Measurements from ENCODE around the gene ITFG2. TPM values are rescaled to one million over a fixed set of nuclear protein-coding genes. Genes with fewer than 3 reads are reported as not detected.

Gene ITFG2
- total and polyA plus RNA-seq, 2 experiments from 2014 or later = 17.3 to 32.6 TPM

DNA sequence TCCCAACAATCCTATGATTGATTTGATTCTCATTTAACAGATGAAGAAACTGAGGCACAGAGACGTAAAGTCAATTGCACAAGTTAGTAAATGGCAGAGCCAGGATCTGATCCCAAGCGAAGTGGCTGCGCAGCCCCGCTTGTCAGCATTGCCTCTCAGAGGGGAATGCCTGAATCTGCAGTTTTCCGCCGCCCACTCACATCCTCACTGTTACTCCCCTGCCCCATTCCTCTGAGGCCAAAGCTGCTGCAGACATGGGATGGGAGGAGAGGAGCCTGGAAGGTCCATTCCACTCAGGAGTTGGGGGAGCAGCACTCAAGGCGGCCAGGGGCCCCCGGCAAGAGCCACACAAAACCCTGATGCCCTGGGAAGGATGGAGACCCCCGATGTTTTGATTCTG lies 21.3 kb downstream of the ITFG2 start:
- no peaks in the 10 kb centered on the region for H3K36me3 ChIP-seq (ENCODE audit: insufficient read depth)
- no peak for TF ChIP-seq ETS1 (IDR thresholded peaks at IDR 0.05)
- no peak for TF ChIP-seq ZNF114 (CRISPR knock-in tag; IDR thresholded peaks at IDR 0.05)
- TF ChIP-seq, protein P1, sequence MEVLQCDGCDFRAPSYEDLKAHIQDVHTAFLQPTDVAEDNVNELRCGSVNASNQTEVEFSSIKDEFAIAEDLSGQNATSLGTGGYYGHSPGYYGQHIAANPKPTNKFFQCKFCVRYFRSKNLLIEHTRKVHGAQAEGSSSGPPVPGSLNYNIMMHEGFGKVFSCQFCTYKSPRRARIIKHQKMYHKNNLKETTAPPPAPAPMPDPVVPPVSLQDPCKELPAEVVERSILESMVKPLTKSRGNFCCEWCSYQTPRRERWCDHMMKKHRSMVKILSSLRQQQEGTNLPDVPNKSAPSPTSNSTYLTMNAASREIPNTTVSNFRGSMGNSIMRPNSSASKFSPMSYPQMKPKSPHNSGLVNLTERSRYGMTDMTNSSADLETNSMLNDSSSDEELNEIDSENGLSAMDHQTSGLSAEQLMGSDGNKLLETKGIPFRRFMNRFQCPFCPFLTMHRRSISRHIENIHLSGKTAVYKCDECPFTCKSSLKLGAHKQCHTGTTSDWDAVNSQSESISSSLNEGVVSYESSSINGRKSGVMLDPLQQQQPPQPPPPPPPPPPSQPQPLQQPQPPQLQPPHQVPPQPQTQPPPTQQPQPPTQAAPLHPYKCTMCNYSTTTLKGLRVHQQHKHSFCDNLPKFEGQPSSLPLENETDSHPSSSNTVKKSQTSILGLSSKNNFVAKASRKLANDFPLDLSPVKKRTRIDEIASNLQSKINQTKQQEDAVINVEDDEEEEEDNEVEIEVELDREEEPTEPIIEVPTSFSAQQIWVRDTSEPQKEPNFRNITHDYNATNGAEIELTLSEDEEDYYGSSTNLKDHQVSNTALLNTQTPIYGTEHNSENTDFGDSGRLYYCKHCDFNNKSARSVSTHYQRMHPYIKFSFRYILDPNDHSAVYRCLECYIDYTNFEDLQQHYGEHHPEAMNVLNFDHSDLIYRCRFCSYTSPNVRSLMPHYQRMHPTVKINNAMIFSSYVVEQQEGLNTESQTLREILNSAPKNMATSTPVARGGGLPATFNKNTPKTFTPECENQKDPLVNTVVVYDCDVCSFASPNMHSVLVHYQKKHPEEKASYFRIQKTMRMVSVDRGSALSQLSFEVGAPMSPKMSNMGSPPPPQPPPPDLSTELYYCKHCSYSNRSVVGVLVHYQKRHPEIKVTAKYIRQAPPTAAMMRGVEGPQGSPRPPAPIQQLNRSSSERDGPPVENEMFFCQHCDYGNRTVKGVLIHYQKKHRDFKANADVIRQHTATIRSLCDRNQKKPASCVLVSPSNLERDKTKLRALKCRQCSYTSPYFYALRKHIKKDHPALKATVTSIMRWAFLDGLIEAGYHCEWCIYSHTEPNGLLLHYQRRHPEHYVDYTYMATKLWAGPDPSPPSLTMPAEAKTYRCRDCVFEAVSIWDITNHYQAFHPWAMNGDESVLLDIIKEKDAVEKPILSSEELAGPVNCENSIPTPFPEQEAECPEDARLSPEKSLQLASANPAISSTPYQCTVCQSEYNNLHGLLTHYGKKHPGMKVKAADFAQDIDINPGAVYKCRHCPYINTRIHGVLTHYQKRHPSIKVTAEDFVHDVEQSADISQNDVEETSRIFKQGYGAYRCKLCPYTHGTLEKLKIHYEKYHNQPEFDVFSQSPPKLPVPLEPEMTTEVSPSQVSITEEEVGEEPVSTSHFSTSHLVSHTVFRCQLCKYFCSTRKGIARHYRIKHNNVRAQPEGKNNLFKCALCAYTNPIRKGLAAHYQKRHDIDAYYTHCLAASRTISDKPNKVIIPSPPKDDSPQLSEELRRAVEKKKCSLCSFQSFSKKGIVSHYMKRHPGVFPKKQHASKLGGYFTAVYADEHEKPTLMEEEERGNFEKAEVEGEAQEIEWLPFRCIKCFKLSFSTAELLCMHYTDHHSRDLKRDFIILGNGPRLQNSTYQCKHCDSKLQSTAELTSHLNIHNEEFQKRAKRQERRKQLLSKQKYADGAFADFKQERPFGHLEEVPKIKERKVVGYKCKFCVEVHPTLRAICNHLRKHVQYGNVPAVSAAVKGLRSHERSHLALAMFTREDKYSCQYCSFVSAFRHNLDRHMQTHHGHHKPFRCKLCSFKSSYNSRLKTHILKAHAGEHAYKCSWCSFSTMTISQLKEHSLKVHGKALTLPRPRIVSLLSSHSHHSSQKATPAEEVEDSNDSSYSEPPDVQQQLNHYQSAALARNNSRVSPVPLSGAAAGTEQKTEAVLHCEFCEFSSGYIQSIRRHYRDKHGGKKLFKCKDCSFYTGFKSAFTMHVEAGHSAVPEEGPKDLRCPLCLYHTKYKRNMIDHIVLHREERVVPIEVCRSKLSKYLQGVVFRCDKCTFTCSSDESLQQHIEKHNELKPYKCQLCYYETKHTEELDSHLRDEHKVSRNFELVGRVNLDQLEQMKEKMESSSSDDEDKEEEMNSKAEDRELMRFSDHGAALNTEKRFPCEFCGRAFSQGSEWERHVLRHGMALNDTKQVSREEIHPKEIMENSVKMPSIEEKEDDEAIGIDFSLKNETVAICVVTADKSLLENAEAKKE (CRISPR knock-in tag; IDR thresholded peaks at IDR 0.05) = no peak
- no peak for TF ChIP-seq JUNB (IDR thresholded peaks at IDR 0.05; ENCODE audit: unreplicated experiment)
- TF ChIP-seq CTCF (conservative IDR thresholded peaks at IDR 0.05; ENCODE audit: low read depth in 2 of 2) = no peak
- no peak for TF ChIP-seq EZH2phosphoT487 (IDR thresholded peaks at IDR 0.05; ENCODE audit: unreplicated experiment)
- peak; percentile 28 for ATAC-seq
- Mint-ChIP-seq H3K4me1 (peaks cover 19% of the 10 kb centered on the region), H3K4me3 (no peak overlapping the region), H3K36me3 (ENCODE audit: low read depth) (peaks cover 10% of the 10 kb centered on the region), H3K27ac (no peak overlapping the region), H3K27me3 (ENCODE audit: insufficient read depth, low read depth, poor library complexity) (peaks cover 11% of the 10 kb centered on the region), H3K9me3 (no peaks in the 10 kb centered on the region)
- H3K4me3 ChIP-seq = no peak overlapping the region
- H3K9me2 ChIP-seq (ENCODE audit: insufficient read depth) = no peaks in the 10 kb centered on the region
- peaks cover 5% of the 10 kb centered on the region; the same call in 1 of the 2 replicates for H4K20me1 ChIP-seq (replicated peaks; ENCODE audit: insufficient read depth)
- H2AFZ ChIP-seq = no peak overlapping the region
- peaks cover 12% of the 10 kb centered on the region; the same call in 1 of the 2 replicates for H3K4me1 ChIP-seq (ENCODE audit: insufficient read depth)
- no peak overlapping the region for H3K27ac ChIP-seq (ENCODE audit: low read depth)
- H3F3A ChIP-seq (replicated peaks; ENCODE audit: low read depth) = 0 out of 2 replicates have a peak, but pooled peaks cover 3% of the 10 kb centered on the region
- no peaks in the 10 kb centered on the region for H3K79me2 ChIP-seq (replicated peaks; ENCODE audit: insufficient read depth)
- DNase-seq (ENCODE audit: low spot score) = no peak
- H3K27me3 ChIP-seq (ENCODE audit: insufficient read depth) = no peaks in the 10 kb centered on the region
- no peak overlapping the region for H3K4me2 ChIP-seq

Measured in GM23338 (cell line).